Midbrain (tissue), 1 donor: ENCODE measurements around the gene PDLIM3.
"Not testable (repeated sequence)": the region's sequence is repeated elsewhere in the genome, so short reads cannot be mapped to it uniquely, and the experiment has no call there.

Experiments
- DNase-seq: peaks from one replicate; lab custom pipeline; 2025; lab: John Stamatoyannopoulos, UW

Gene PDLIM3

GRCh38 chr4:185534866-185535611, at the start of gene PDLIM3:
TSS of gene PDLIM3 (minus strand) at chr4:185535507. CDS start at chr4:185535434, 73 bp downstream.
- DNase-seq: peak; percentile 81

- DNase-seq: no peak
Measured at GRCh38 chr4:185583813-185584212, 48.5 kb upstream of the PDLIM3 start.

DNA sequence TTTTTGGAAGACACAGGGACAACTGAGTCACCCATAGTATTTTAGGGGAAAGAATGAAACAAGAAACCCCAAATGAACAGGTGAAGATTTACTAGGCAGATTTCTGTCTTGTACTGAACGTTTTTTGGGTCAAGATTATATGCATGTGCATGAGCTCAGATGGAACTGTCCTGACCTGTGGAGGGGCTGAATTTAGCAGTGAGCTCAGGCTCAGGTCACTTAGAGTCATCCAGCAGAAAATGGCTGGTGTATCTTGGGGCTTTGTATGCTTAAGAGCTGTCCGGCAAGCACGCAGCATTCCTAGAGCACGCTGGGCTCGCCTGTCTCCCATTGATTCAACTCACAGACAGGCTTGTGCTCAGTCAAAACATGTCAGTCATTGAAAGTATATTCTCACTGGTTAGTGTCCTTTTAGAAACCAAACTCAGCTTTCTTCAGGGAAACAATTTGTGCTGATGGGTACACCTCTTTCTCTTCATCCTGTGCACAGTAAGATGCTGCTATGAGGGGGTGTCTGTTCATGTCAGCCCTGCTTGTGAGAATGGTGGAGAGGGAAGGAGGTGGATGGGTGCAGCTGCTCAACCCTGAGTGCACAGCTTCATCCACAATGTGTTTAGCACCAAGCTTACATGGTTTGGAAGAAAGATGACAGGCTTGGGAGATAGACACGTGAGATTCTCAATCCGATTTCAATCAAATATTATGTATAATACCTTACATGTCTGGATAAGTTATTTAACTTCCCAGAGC, 47.5 kb upstream of the PDLIM3 start:
- no peak for DNase-seq

GRCh38 chr4:185580699-185581098, 45.4 kb upstream of the PDLIM3 start:
- DNase-seq: no peak

GRCh38 chr4:185578284-185578683, 43.0 kb upstream of the PDLIM3 start:
- DNase-seq: no peak

- no peak for DNase-seq
Measured at GRCh38 chr4:185576962-185577950, 41.9 kb upstream of the PDLIM3 start.

GRCh38 chr4:185576314-185576961, 41.1 kb upstream of the PDLIM3 start:
- DNase-seq: no peak

GRCh38 chr4:185573651-185574199, 38.4 kb upstream of the PDLIM3 start:
- no peak for DNase-seq

- DNase-seq: no peak
Measured at GRCh38 chr4:185570727-185571126, 35.4 kb upstream of the PDLIM3 start.

GRCh38 chr4:185567381-185568376, 32.4 kb upstream of the PDLIM3 start:
- peak; percentile 71 for DNase-seq

DNA sequence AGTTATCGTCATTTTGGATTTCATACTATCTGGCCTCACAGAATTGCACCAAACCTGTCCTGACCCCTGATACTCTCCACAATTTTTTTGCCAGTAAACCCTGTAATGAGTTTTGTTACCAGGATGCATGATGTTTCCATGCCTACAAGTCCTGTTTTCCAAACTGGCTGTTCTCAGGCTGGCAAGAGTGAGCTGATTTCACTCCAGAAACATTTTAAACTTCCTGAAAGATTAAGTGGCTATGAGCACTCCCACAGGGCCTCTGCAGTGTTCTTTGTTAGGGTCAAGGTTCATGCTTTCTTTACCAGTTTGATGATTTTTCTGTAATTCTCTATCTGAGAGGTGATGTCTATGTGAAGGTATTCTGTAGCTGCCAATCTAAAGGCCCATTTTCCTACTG, 31.7 kb upstream of the PDLIM3 start:
- peak; percentile 56 for DNase-seq

DNA sequence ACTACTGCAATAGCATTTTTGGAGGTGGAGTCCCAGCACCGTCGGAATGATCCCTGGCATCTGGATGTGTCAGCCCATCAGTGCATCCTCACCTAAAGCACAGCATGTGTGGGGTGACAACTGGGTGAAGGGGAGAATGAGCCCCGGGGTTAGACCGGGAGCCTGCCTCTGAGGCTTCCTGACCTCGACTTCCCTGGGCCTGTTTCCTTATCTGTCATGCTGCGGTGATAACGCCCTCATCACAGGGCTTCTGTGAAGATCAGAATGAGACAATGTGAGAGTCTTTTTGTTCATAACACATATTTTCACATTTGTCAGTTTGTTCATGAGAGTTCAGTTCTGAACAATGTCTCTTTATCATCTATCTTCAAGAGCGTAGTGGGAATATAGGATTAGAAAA, 31.1 kb upstream of the PDLIM3 start:
- DNase-seq: no peak

GRCh38 chr4:185565696-185566095, 30.4 kb upstream of the PDLIM3 start:
- DNase-seq: no peak

GRCh38 chr4:185564349-185564748, 29.0 kb upstream of the PDLIM3 start:
- DNase-seq: no peak

GRCh38 chr4:185562531-185562930, 27.2 kb upstream of the PDLIM3 start:
- DNase-seq: no peak

DNA sequence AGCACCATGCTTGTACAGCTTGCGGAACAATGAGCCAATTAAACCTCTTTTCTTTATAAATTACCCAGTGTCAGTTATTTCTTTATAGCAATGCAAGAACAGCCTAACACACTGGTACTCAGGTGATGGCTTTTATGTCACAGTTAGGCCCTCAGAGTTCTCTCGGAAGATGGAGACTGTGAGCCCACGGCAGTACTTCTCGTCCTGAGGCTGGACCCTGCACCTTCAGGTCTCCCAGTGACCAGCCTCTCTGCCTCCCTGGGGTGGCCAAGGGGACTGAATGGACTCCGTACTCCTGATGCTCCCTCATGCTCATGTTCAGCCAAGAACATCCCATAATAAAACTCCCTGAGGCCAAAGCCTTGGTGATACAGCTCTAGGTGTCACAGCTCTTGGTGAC, 25.0 kb upstream of the PDLIM3 start:
- DNase-seq: no peak

- DNase-seq: no peak
Measured at GRCh38 chr4:185559915-185560281, 24.6 kb upstream of the PDLIM3 start.

GRCh38 chr4:185559251-185559914, 24.1 kb upstream of the PDLIM3 start:
- not testable (repeated sequence) for DNase-seq

DNA sequence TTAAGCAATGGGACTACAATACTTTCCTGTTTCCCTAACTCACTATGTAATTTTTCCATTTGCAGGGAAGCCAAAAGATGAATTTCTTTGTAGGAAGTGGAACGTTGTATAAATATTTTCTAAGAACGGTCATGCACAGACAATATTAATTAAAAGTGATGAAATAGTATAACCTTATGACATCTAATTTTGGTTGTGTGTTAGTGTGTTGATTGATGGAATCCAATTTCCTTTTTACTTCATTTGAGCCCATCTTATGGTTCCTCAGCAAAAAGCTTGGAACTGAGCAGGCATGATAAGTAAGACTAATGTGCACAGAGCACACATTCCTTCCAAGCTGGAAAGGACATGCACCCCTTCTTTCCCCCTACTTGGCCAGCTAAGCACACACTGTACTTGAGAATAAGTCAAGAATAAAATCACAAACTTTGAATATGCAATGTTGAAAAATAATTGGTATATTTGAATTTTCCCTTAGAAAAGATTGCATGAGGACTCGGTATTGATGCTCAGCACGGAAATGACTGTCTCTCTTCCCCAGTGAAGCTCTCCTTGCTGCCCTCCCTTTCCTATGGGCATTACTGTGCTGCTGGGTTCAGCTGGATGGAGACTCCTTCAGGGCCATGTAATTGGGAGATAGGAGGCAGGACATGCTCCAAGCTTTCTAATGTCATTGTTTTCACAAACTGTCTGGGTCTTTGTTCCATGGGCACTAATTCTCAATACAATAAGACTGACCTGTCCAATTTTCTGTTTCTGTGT, 19.2 kb upstream of the PDLIM3 start:
- no peak for DNase-seq
